PFSK-1 (cell line): ENCODE data around the gene CAPZA2.

ENCODE experiments used
- FOXP2 ChIP-seq: optimal IDR thresholded peaks from 2 replicates; pipeline ENCODE3; 2011; ENCODE audit warnings: borderline replicate concordance, control low read depth, inconsistent platforms; ENCODE audit not compliant: insufficient read depth; ENCODE audit errors: extremely low read length, extremely low read depth
- POLR2AphosphoS5 ChIP-seq: IDR thresholded peaks from 2 replicates; pipeline ENCODE4 v1.6.1; 2012; ENCODE audit warnings: low read depth, mild to moderate bottlenecking, control low read depth, low read length, moderate library complexity
- SIN3A ChIP-seq: IDR thresholded peaks from 2 replicates; pipeline ENCODE4 v1.6.1; 2012; ENCODE audit warnings: mild to moderate bottlenecking, low read length, moderate library complexity, borderline replicate concordance; ENCODE audit not compliant: insufficient read depth
- TAF1 ChIP-seq: IDR thresholded peaks from 2 replicates; pipeline ENCODE4 v1.6.1; 2012; ENCODE audit warnings: low read length, control low read depth, borderline replicate concordance; ENCODE audit not compliant: insufficient read depth
- TF ChIP-seq, protein P1 (sequence below), 2 experiments: IDR thresholded peaks; 2 replicates each; pipeline versions ENCODE4 v1.6.1 to v1.8.0; 2011 to 2012; ENCODE audit warnings: low read depth in 2 of 2, low read length in 2 of 2, control low read depth in 1 of 2, inconsistent platforms in 1 of 2, mild to moderate bottlenecking in 1 of 2, moderate library complexity in 1 of 2; ENCODE audit not compliant: insufficient read depth in 1 of 2

CAPZA2 gene

DNA sequence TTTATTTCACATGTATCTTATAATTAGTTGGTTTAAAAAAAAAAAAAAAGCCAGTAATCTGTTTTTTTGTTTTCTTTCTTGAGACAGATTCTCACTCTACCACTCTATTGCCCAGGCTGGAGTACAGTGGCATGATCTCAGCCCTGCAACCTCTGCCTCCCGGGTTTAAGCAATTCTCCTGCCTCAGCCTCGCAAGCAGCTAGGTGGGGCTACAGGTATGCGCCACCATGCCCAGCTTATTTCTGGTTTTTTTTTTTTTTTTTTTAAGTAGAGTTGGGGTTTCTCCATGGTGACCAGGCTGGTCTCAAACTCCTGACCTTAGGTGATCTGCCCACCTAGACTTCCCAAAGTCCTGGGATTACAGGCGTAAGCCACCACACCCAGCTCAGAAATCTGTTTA is 34.1 kb upstream of the CAPZA2 start:
- no peak for TF ChIP-seq SIN3A
- TF ChIP-seq, protein P1, sequence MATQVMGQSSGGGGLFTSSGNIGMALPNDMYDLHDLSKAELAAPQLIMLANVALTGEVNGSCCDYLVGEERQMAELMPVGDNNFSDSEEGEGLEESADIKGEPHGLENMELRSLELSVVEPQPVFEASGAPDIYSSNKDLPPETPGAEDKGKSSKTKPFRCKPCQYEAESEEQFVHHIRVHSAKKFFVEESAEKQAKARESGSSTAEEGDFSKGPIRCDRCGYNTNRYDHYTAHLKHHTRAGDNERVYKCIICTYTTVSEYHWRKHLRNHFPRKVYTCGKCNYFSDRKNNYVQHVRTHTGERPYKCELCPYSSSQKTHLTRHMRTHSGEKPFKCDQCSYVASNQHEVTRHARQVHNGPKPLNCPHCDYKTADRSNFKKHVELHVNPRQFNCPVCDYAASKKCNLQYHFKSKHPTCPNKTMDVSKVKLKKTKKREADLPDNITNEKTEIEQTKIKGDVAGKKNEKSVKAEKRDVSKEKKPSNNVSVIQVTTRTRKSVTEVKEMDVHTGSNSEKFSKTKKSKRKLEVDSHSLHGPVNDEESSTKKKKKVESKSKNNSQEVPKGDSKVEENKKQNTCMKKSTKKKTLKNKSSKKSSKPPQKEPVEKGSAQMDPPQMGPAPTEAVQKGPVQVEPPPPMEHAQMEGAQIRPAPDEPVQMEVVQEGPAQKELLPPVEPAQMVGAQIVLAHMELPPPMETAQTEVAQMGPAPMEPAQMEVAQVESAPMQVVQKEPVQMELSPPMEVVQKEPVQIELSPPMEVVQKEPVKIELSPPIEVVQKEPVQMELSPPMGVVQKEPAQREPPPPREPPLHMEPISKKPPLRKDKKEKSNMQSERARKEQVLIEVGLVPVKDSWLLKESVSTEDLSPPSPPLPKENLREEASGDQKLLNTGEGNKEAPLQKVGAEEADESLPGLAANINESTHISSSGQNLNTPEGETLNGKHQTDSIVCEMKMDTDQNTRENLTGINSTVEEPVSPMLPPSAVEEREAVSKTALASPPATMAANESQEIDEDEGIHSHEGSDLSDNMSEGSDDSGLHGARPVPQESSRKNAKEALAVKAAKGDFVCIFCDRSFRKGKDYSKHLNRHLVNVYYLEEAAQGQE (IDR thresholded peaks at IDR 0.05; ENCODE audit: insufficient read depth in 1 of 2, low read depth in 2 of 2, low read length in 2 of 2), result no peak

DNA sequence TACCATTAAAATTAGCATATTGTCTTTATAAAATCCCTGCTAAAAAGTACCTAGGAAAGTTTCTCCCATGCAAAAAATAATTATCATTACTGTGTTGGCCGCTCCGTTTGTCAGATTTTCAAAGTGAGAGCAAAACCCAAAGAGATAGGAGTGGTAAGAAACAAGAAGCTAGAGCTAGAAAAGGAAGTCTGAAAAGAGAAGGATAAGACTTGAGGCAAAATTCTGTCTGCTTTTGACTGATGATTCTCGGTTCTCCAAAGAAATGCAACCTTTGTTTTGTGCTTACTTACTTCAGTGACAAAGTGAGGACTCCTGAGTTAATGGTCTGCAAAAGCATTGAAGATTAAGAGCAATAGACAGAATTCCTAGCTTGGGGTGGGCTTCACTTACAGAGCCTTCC is 33.3 kb upstream of the CAPZA2 start:
- TF ChIP-seq TAF1 (no peak), SIN3A (no peak), FOXP2 (no peak), POLR2AphosphoS5 (no peak)
- TF ChIP-seq, protein P1 (IDR thresholded peaks at IDR 0.05; ENCODE audit: insufficient read depth in 1 of 2, low read depth in 2 of 2, low read length in 2 of 2), result no peak

DNA sequence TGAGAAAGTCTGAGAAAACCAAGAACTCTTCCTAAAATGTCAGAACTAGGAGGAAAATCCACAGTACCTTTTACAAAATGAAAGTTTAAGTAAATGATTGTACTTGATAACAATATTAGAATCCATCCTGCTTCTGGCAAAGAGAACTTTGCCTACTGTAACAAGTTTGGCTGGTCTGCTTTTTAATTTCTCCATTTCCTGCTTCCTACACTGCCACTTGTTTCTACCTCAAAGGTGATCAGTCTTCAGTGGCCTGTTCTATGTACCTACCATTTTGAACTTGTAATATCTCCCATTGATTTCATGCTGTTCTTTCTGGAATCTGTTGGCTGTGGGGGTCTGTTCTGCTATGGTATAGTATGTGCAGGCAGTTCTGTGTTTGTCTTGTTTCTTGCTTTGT is 32.9 kb upstream of the CAPZA2 start:
- TF ChIP-seq TAF1 (no peak), POLR2AphosphoS5 (no peak), FOXP2 (no peak), SIN3A (no peak)
- TF ChIP-seq, protein P1 (IDR thresholded peaks at IDR 0.05; ENCODE audit: insufficient read depth in 1 of 2, low read depth in 2 of 2, low read length in 2 of 2), result no peak

DNA sequence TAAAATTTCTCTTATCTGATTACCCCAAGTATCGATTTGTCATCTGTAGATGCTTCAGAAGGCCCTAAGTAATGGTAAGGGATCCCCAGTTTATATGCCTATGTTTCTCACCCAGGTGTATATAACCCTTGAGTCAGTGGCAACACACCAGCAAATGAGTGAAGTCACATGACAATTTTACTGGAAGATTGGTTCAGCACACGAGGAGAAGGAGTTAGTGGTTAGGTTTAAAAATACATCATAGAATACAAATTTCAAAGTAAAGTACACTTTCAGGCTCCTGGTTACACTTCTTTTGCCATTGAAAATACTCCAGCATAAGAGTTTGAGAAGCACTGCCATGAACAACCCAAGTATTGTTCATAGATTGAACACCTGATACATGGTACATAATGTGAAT is 29.7 kb upstream of the CAPZA2 start:
- TF ChIP-seq FOXP2, result no peak
- TF ChIP-seq, protein P1 (IDR thresholded peaks at IDR 0.05; ENCODE audit: insufficient read depth in 1 of 2, low read depth in 2 of 2, low read length in 2 of 2), result no peak

DNA sequence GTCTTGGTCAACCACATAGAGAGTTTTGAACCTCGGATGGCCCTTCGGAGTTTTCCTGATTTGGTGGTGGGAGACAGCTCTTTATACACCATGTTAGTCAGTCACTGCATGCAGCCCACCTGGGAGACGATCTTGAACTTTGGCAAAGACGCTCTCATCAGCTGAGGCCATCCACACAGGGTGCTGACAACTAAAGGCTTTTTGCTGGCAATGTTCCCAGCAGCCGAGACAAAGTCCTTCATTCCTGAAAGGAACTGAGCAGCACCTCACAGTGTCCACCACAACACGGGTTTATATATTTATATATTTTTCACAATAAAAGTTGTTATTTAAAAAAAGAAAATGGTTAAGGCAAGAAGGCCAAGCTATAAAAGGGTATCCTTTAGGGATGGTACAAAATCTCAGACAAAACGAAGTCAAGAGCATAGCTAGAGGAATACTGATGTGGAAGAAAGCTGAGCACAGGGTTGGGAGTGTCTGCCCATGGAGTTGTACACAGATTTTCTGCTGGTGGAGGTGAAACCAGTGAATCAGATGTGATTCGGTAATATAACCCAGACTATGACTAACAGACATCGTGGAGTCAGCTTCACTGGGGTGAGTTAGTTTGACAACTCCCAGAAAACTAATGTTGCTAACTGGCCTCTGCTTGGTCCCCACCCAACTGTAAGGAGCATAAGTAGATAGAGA is 27.4 kb upstream of the CAPZA2 start:
- TF ChIP-seq POLR2AphosphoS5 (no peak), TAF1 (no peak), SIN3A (no peak), FOXP2 (no peak)
- TF ChIP-seq, protein P1 (IDR thresholded peaks at IDR 0.05; ENCODE audit: insufficient read depth in 1 of 2, low read depth in 2 of 2, low read length in 2 of 2), result no peak
